ENCODE results near the gene NAALADL2.

Gene NAALADL2

GRCh38 chr3:175279911-175280310 is 420.8 kb downstream of the NAALADL2 start:
- TF ChIP-seq, protein P1, sequence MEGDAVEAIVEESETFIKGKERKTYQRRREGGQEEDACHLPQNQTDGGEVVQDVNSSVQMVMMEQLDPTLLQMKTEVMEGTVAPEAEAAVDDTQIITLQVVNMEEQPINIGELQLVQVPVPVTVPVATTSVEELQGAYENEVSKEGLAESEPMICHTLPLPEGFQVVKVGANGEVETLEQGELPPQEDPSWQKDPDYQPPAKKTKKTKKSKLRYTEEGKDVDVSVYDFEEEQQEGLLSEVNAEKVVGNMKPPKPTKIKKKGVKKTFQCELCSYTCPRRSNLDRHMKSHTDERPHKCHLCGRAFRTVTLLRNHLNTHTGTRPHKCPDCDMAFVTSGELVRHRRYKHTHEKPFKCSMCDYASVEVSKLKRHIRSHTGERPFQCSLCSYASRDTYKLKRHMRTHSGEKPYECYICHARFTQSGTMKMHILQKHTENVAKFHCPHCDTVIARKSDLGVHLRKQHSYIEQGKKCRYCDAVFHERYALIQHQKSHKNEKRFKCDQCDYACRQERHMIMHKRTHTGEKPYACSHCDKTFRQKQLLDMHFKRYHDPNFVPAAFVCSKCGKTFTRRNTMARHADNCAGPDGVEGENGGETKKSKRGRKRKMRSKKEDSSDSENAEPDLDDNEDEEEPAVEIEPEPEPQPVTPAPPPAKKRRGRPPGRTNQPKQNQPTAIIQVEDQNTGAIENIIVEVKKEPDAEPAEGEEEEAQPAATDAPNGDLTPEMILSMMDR (IDR thresholded peaks at IDR 0.05; ENCODE audit: low read depth, low read length) = no peak
- Histone ChIP-seq H3K4me1 (no peaks in the 10 kb centered on the region), H3K36me3 (no peaks in the 10 kb centered on the region), H3K27me3 (no peaks in the 10 kb centered on the region), H3K4me3 (ENCODE audit: low read depth, low read length) (no peak overlapping the region), H3K9me3 (no peaks in the 10 kb centered on the region)
- no peak for DNase-seq

DNA sequence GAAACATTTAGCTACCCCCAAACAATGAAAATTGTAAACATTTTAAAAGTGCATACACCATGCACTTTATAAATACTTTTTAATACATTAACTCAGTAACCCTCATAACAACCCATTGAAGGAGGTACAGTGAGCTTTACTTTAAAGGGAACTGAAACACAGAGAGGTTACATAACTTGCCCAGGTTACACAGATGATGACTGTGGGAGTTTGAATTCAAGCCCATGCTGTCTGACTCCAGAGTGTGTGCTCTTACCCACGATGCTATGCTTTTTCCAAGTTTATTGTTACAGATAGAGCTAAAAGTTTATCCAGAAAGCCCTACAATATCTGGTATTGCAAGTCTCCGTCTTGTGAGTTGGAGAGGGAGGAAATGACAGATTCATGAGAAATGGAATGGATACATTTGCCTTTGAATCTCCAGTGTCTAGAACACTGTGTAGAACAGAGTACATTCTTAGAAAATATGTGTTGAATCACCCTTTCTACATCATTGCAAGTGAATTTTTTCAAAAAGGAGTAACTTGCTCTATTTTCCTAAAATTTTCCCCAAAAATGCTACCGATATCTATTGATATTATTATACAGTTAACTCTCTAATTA is 428.3 kb downstream of the NAALADL2 start:
- DNase-seq = no peak

DNA sequence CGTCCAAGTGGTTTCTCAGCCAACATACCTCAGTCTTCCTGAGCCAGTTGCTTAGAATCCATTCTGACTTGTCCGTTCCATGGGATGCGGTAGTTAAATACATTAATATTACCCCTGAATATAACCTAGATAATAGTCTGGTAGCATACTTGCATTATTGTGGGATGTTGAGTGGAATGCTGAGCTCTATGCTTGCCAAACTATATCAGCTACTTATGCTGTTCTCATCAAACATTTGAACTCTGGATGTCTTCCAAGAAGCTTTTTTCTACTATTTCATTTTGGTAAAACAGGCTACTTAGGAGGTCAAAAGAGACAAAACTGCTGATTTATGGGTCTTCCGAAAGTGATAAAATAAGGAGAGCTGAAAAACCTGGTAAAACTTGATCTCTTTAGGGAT is 429.5 kb downstream of the NAALADL2 start:
- Histone ChIP-seq H3K36me3 (no peaks in the 10 kb centered on the region), H3K4me1 (no peaks in the 10 kb centered on the region), H3K27me3 (no peaks in the 10 kb centered on the region), H3K4me3 (ENCODE audit: low read depth, low read length) (no peak overlapping the region), H3K9me3 (no peaks in the 10 kb centered on the region)
- no peak for DNase-seq
- TF ChIP-seq, protein P1 (IDR thresholded peaks at IDR 0.05; ENCODE audit: low read depth, low read length) = no peak

More for the DNA sequence above, 428.3 kb downstream of the NAALADL2 start:
- no peaks in the 10 kb centered on the region for H3K9me3 ChIP-seq
- no peak overlapping the region for H3K4me3 ChIP-seq (ENCODE audit: low read depth, low read length)
- TF ChIP-seq, protein P1 (IDR thresholded peaks at IDR 0.05; ENCODE audit: low read depth, low read length) = no peak
- no peaks in the 10 kb centered on the region for H3K36me3 ChIP-seq
- H3K27me3 ChIP-seq = no peaks in the 10 kb centered on the region
- no peaks in the 10 kb centered on the region for H3K4me1 ChIP-seq

- H3K4me1 ChIP-seq = no peaks in the 10 kb centered on the region
- H3K9me3 ChIP-seq = no peaks in the 10 kb centered on the region
- H3K4me3 ChIP-seq (ENCODE audit: low read depth, low read length) = no peak overlapping the region
- DNase-seq = no peak
- H3K36me3 ChIP-seq = no peaks in the 10 kb centered on the region
- no peaks in the 10 kb centered on the region for H3K27me3 ChIP-seq
- TF ChIP-seq, protein P1 (IDR thresholded peaks at IDR 0.05; ENCODE audit: low read depth, low read length) = no peak
These were observed 435.7 kb downstream of the NAALADL2 start for GRCh38 chr3:175294793-175295192.

DNA sequence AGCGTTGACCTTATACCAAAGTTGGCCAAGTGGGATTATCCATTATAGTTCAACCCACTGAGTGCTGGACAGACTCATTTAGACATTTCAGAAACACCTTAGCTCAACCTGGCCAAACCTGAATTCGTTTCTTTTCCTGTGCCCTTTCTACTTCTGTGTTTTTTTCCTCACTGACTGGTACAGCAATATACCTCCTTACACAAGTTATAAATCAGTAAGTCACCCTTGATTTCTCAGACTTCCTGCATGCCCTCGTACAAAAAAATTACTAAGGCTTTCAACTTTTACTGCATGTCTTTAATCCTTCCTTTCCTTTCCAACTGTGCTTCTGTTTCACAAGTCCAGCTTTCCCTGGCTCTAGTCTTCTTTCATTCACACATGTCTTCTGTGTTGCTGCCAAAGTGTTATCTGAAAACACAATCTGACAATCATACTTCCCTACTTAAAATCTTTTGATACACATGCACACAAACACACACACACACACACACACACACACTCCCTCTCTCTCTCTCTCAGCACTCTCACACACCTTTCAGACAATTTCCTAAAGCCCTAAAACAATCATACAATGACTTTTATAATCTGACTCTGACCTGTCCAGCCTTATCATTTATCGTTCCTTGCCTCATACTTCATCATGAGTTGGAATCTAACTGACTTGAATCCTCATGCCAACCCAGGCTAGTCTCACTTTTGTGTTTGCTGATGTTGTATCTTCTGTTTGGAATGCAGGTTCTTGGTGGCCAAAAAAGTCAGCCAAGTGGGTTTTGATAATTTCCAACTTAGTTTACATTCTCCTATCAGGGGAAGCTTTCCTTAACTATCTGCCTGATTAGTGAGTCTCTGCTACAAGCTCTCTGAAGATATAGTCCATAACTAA is 436.4 kb downstream of the NAALADL2 start:
- no peaks in the 10 kb centered on the region for H3K27me3 ChIP-seq
- no peaks in the 10 kb centered on the region for H3K4me1 ChIP-seq
- H3K4me3 ChIP-seq (ENCODE audit: low read depth, low read length) = no peak overlapping the region
- DNase-seq = no peak
- TF ChIP-seq, protein P1 (IDR thresholded peaks at IDR 0.05; ENCODE audit: low read depth, low read length) = no peak
- no peaks in the 10 kb centered on the region for H3K9me3 ChIP-seq
- no peaks in the 10 kb centered on the region for H3K36me3 ChIP-seq

DNA sequence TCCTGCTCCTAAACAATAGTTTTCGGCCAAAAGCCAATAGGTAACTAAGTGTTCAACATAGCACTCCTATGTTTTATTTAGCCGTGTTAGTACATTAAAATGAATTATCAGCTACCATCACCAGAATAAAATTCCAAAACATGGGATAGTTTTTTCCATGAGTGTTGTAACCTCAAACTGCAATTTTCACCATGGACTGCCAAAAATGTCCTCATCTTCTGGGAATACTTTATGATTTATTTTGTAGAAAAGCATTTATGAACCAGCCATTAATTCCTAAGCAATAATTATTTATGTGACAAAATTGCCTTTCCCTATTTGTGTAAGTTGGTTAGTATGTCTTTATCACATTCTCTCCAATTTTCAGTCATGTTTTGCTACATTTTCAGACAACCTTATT is 438.1 kb downstream of the NAALADL2 start:
- H3K27me3 ChIP-seq = no peaks in the 10 kb centered on the region
- DNase-seq = no peak

More for the DNA sequence above, 438.1 kb downstream of the NAALADL2 start:
- Histone ChIP-seq H3K36me3 (no peaks in the 10 kb centered on the region), H3K4me1 (peaks cover 2% of the 10 kb centered on the region; the same call in 1 of the 2 replicates), H3K4me3 (ENCODE audit: low read depth, low read length) (no peak overlapping the region), H3K9me3 (no peaks in the 10 kb centered on the region)
- TF ChIP-seq, protein P1 (IDR thresholded peaks at IDR 0.05; ENCODE audit: low read depth, low read length) = no peak
